Muscle layer of colon (tissue), 2 donors: Measurements from ENCODE around the gene OR2H2.

ENCODE experiments used
- H3K27ac ChIP-seq: one replicate; pipeline ENCODE4 v1.7.0; 2013; ENCODE audit warnings: low read depth, mild to moderate bottlenecking, low read length, moderate library complexity
- H3K27me3 ChIP-seq, 2 donors: one replicate each; pipeline ENCODE4 v1.7.0; 2013; ENCODE audit warnings: low read length in 2 of 2, mild to moderate bottlenecking in 2 of 2; ENCODE audit not compliant: insufficient read depth in 2 of 2, control insufficient read depth in 1 of 2
- H3K36me3 ChIP-seq: one replicate; pipeline ENCODE4 v1.7.0; 2013; ENCODE audit warnings: mild to moderate bottlenecking, low read length; ENCODE audit not compliant: insufficient read depth
- H3K4me1 ChIP-seq: one replicate; pipeline ENCODE4 v1.7.0; 2013; ENCODE audit warnings: mild to moderate bottlenecking, low read length; ENCODE audit not compliant: insufficient read depth
- H3K4me3 ChIP-seq, 2 donors: one replicate each; pipeline ENCODE4 v1.7.0; 2013; ENCODE audit warnings: low read length in 2 of 2, low read depth in 1 of 2, mild to moderate bottlenecking in 1 of 2, moderate library complexity in 1 of 2
- H3K9ac ChIP-seq: one replicate; pipeline ENCODE4 v1.7.0; 2013; ENCODE audit warnings: low read length
- H3K9me3 ChIP-seq: one replicate; pipeline ENCODE4 v1.7.0; 2013; ENCODE audit warnings: mild to moderate bottlenecking, low read length
- donor health status: abdominal sarcoma.
- donor health status: Adenocarcinoma of cecum.

The OR2H2 gene

DNA sequence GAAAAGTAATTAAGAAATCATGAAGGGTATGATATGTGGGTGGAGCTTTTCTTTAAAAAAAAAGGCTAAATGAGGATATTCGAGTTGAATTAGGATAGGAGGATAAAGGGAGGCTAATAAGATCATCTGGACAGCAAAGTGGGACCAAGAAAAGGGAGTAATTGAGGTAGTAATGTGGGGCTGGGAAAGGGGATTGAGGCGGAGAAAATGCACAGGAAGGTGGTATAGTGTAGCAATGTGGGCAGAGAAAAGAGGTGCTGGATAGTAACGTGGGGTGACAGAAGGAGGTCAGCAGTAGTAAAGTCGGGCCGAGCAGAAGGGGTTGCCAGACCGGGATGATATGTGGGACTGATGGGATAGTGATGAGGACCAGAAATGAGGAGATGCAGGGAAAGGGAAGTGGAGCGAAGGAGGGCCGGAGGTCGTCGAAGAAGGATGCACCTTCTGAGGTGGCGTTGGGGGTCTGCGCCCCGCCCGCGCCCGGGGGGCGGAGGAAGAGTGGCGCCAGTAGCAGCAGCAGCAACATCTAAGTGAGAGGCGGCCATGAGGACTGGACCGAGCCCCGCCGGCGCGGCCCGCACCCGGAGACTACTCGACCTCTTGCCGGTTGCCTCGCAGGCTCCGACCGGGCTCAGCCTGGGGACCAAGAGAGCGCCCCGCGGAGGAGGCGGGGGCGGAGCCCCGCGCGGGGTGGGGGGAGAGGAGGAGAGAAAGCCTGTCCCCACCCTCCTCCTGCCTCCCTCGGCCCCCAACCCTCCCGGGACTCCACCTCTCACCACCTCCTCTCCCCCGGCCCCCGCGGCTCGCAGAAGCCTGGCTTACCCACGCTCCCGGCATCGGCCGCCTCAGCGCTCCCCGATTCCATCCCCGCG lies 47.2 kb downstream of the OR2H2 start:
- Histone ChIP-seq H3K4me3 (peak overlapping the region; percentile 49 to 93), H3K4me1 (peaks cover 19% of the 10 kb centered on the region), H3K27ac (peak overlapping the region; percentile 55), H3K9ac (no peak overlapping the region), H3K27me3 (no peaks in the 10 kb centered on the region), H3K36me3 (no peaks in the 10 kb centered on the region), H3K9me3 (no peaks in the 10 kb centered on the region)

- H3K9me3 ChIP-seq: no peaks in the 10 kb centered on the region
- H3K4me1 ChIP-seq: peaks cover 19% of the 10 kb centered on the region
- H3K36me3 ChIP-seq: no peaks in the 10 kb centered on the region
- H3K9ac ChIP-seq: peak within 1 kb of the TSS; percentile 49
- H3K4me3 ChIP-seq: peak within 1 kb of the TSS; percentile 49 to 93
- no peaks in the 10 kb centered on the region for H3K27me3 ChIP-seq
- H3K27ac ChIP-seq: peak within 1 kb of the TSS; percentile 55
Measured at GRCh38 chr6:29632789-29633533, 48.0 kb downstream of the OR2H2 start, which contains the start of gene GABBR1. TSS of gene GABBR1 (minus strand) at chr6:29633183. CDS start at chr6:29632385, 798 bp downstream.

- Histone ChIP-seq H3K9ac (peak overlapping the region; percentile 49), H3K27ac (peak overlapping the region; percentile 55), H3K27me3 (no peaks in the 10 kb centered on the region), H3K4me1 (peaks cover 19% of the 10 kb centered on the region), H3K9me3 (no peaks in the 10 kb centered on the region), H3K4me3 (peak overlapping the region; percentile 49 to 93), H3K36me3 (no peaks in the 10 kb centered on the region)
Measured at GRCh38 chr6:29633534-29633905, 48.6 kb downstream of the OR2H2 start.

DNA sequence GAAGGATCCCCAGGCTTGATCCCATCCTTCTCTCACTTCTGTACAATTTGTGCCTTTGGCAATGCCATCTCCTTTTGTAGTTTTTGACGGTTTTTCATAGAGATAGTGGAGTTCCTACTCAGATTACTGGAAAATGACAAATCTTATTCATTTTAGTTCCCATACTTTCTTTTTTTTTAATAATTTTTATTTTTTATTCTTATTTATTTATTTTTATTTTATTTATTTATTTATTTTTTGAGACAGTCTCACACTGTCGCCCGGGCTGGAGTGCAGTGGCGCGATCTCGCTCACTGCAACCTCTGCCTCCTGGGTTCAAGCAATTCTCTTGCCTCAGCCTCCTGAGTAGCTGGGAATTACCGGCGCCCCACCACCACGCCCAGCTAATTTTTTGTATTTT lies 52.3 kb downstream of the OR2H2 start:
- H3K9ac ChIP-seq: no peak overlapping the region
- H3K4me1 ChIP-seq: peaks cover 4% of the 10 kb centered on the region
- no peaks in the 10 kb centered on the region for H3K27me3 ChIP-seq
- H3K9me3 ChIP-seq: no peaks in the 10 kb centered on the region
- no peaks in the 10 kb centered on the region for H3K36me3 ChIP-seq
- H3K4me3 ChIP-seq: no peak overlapping the region
- no peak overlapping the region for H3K27ac ChIP-seq
